Putamen (tissue), 1 donor: ENCODE data around the gene TIMM21.
A peak's percentile ranks its signal among the peaks of the same experiment; 100 is the strongest.

Source experiments
- DNase-seq: peaks from one replicate; pipeline ENCODE4 v3.0.0-alpha.2; 2016; ENCODE audit warnings: low spot score

TIMM21 gene

GRCh38 chr18:74147779-74148542 is at the start of gene TIMM21, which contains the start of gene FBXO15:
Gene TIMM21, plus strand, starts transcription at chr18:74148523. Its CDS starts 286 bp downstream, at chr18:74148809.
Gene FBXO15, minus strand, starts transcription at chr18:74147834. Its CDS starts 49 bp downstream, at chr18:74147785.
- peak; percentile 96 for DNase-seq

GRCh38 chr18:74108460-74108859 is 39.9 kb upstream of the TIMM21 start:
- DNase-seq: no peak

- DNase-seq: no peak
These were observed 38.2 kb upstream of the TIMM21 start for GRCh38 chr18:74110149-74110548.

- DNase-seq: no peak
These were observed 37.3 kb upstream of the TIMM21 start for GRCh38 chr18:74110976-74111375.

- no peak for DNase-seq
These were observed 34.6 kb upstream of the TIMM21 start for GRCh38 chr18:74113711-74114110.

- DNase-seq: no peak
These were observed 34.2 kb upstream of the TIMM21 start for GRCh38 chr18:74114116-74114515.

- DNase-seq: no peak
These were observed 33.3 kb upstream of the TIMM21 start for GRCh38 chr18:74115046-74115445.

- no peak for DNase-seq
These were observed 31.4 kb upstream of the TIMM21 start for GRCh38 chr18:74116633-74117554.

GRCh38 chr18:74123200-74123599 is 25.1 kb upstream of the TIMM21 start:
- DNase-seq: no peak

GRCh38 chr18:74124642-74125041 is 23.7 kb upstream of the TIMM21 start:
- DNase-seq: no peak

- DNase-seq: no peak
These were observed 21.4 kb upstream of the TIMM21 start for GRCh38 chr18:74126684-74127655.

- peak; percentile 50 for DNase-seq
These were observed 20.2 kb upstream of the TIMM21 start for GRCh38 chr18:74128159-74128558.

GRCh38 chr18:74131124-74131523 is 17.2 kb upstream of the TIMM21 start:
- DNase-seq: no peak

- DNase-seq: no peak
These were observed 16.1 kb upstream of the TIMM21 start for GRCh38 chr18:74132201-74132600.

GRCh38 chr18:74137920-74138538 is 10.3 kb upstream of the TIMM21 start:
- no peak for DNase-seq

- DNase-seq: no peak
These were observed 8.9 kb upstream of the TIMM21 start for GRCh38 chr18:74139411-74139810.

GRCh38 chr18:74139888-74140287 is 8.4 kb upstream of the TIMM21 start:
- DNase-seq: peak; percentile 79

- no peak for DNase-seq
These were observed 7.7 kb upstream of the TIMM21 start for GRCh38 chr18:74140582-74140981.

- no peak for DNase-seq
These were observed 6.7 kb upstream of the TIMM21 start for GRCh38 chr18:74141667-74142066.

- no peak for DNase-seq
These were observed 6.1 kb upstream of the TIMM21 start for GRCh38 chr18:74142252-74142651.

- DNase-seq: no peak
These were observed 1.6 kb upstream of the TIMM21 start for GRCh38 chr18:74146756-74147155.
